ENCODE data around the gene FIBCD1. TPM values are rescaled to one million over a fixed set of nuclear protein-coding genes. Genes with fewer than 3 reads are reported as not detected.

The FIBCD1 gene
- total and polyA plus RNA-seq, 2 of the 8 experiments (the other 6 are each of a cell fraction or from before 2014, with no cell fraction given): 6.1 to 8.8 TPM

DNA sequence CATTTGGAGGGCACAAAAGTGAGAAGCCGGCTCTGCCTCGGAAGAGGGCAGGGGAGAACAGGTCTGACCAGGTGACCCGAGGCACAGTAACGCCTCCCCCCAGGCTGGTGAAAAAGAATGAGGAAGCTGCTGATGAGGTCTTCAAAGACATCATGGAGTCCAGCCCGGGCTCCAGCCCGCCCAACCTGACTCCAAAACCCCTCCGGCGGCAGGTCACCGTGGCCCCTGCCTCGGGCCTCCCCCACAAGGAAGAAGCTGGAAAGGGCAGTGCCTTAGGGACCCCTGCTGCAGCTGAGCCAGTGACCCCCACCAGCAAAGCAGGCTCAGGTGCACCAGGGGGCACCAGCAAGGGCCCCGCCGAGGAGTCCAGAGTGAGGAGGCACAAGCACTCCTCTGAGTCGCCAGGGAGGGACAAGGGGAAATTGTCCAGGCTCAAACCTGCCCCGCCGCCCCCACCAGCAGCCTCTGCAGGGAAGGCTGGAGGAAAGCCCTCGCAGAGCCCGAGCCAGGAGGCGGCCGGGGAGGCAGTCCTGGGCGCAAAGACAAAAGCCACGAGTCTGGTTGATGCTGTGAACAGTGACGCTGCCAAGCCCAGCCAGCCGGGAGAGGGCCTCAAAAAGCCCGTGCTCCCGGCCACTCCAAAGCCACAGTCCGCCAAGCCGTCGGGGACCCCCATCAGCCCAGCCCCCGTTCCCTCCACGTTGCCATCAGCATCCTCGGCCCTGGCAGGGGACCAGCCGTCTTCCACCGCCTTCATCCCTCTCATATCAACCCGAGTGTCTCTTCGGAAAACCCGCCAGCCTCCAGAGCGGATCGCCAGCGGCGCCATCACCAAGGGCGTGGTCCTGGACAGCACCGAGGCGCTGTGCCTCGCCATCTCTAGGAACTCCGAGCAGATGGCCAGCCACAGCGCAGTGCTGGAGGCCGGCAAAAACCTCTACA lies 54.2 kb downstream of the FIBCD1 start:
- Histone ChIP-seq H2BK12ac (ENCODE audit: low read depth, low read length) (no peak overlapping the region), H3K9me3 (ENCODE audit: insufficient read depth in 2 of 2, low read depth in 1 of 2, low read length in 1 of 2) (no peaks in the 10 kb centered on the region), H3K14ac (ENCODE audit: insufficient read length) (no peak overlapping the region), H3K79me1 (ENCODE audit: low read depth, low read length) (0 out of 2 replicates have a peak, but pooled peaks cover 3% of the 10 kb centered on the region), H4K91ac (replicated peaks; ENCODE audit: insufficient read length, low read length) (no peak overlapping the region), H3K4me2 (ENCODE audit: insufficient read depth in 1 of 2, low read depth in 2 of 2, low read length in 2 of 2) (no peak overlapping the region), H4K8ac (ENCODE audit: extremely low read depth, insufficient read depth, low read length) (no peak overlapping the region), H3K27me3 (replicated peaks in 1 of 4; ENCODE audit: control insufficient read depth in 3 of 4, extremely low read depth in 1 of 4, insufficient read depth in 3 of 4, low read length in 3 of 4) (no peaks in the 10 kb centered on the region), H4K20me1 (replicated peaks in 1 of 2; ENCODE audit: control insufficient read depth in 1 of 2, insufficient read depth in 2 of 2, low read length in 2 of 2) (peaks cover 0 to 10% of the 10 kb centered on the region in 2 experiments), H2BK5ac (ENCODE audit: low read depth, low read length) (peak overlapping the region; percentile 93; the same call in 1 of the 2 replicates), H3K56ac (replicated peaks; ENCODE audit: insufficient read length, low read depth, low read length) (no peak overlapping the region), H3K79me2 (ENCODE audit: control insufficient read depth in 1 of 2, insufficient read depth in 2 of 2, low read length in 2 of 2) (no peaks in the 10 kb centered on the region), H2AFZ (ENCODE audit: low read length) (no peak overlapping the region), H2BK20ac (ENCODE audit: low read length) (no peak overlapping the region), H3K4me3 (ENCODE audit: extremely low read depth in 1 of 4, insufficient read depth in 2 of 4, low read depth in 3 of 4, low read length in 4 of 4) (no peak overlapping the region), H3K18ac (ENCODE audit: extremely low read depth, low read length) (no peak overlapping the region), H3K23ac (ENCODE audit: insufficient read length) (no peak overlapping the region), H3K4me1 (replicated peaks in 1 of 4; ENCODE audit: control insufficient read depth in 3 of 4, insufficient read depth in 4 of 4, low read length in 3 of 4) (no peaks in the 10 kb centered on the region), H2BK15ac (ENCODE audit: low read length) (no peak overlapping the region), H2AK5ac (ENCODE audit: low read depth, low read length) (no peak overlapping the region), H3K27ac (ENCODE audit: low read depth, low read length) (no peak overlapping the region; the same call in 1 of the 2 replicates), H4K5ac (ENCODE audit: insufficient read length, low read depth, low read length) (no peak overlapping the region), H2BK120ac (replicated peaks; ENCODE audit: low read depth, low read length) (no peak overlapping the region), H3K9ac (replicated peaks in 1 of 4; ENCODE audit: extremely low read depth in 1 of 4, low read depth in 3 of 4, low read length in 3 of 4) (no peak overlapping the region; a peak in 2 of 7 replicates), H3K36me3 (ENCODE audit: control insufficient read depth in 2 of 4, insufficient read depth in 4 of 4, low read length in 3 of 4) (peaks cover 33 to 79% (median 66%) of the 10 kb centered on the region in 4 experiments), H3K4ac (replicated peaks; ENCODE audit: insufficient read length, low read depth, low read length) (no peak overlapping the region), H3K23me2 (ENCODE audit: low read depth, low read length) (no peaks in the 10 kb centered on the region)
- TF ChIP-seq RNF2 (IDR thresholded peaks at IDR 0.05; ENCODE audit: borderline replicate concordance, low read depth, low read length, missing control alignments, poor library complexity, severe bottlenecking) (no peak), MAFK (IDR thresholded peaks at IDR 0.05; ENCODE audit: low read depth, low read length) (no peak), YY1 (IDR thresholded peaks at IDR 0.05; ENCODE audit: low read depth, low read length) (no peak), ASH2L (IDR thresholded peaks at IDR 0.05; ENCODE audit: low read length) (no peak), TAF1 (IDR thresholded peaks at IDR 0.05; ENCODE audit: low read depth, low read length) (no peak), RXRA (IDR thresholded peaks at IDR 0.05; ENCODE audit: insufficient read depth, low read depth, low read length) (no peak), SP4 (IDR thresholded peaks at IDR 0.05; ENCODE audit: low read length) (no peak), KDM1A (IDR thresholded peaks at IDR 0.05; ENCODE audit: borderline replicate concordance, low read length) (no peak)
- no peak for FAIRE-seq
- WGBS, 2 experiments (ENCODE audit: extremely low coverage in 1 of 2, insufficient coverage in 1 of 2, insufficient read length in 1 of 2, insufficient replicate concordance in 2 of 2, low coverage in 1 of 2, low lambda C conversion rate in 2 of 2, missing lambda C conversion rate in 1 of 2): 92% methylated on average over 46 of the region's 47 CpGs; no CpG with 5 or more reads in 1 of the 2 experiments
- ChIA-PET POLR2A (ENCODE audit: partially characterized antibody) (interaction anchor here (1.0 to 1.4 kb wide), 4 partner anchors 9 to 47 kb away, joined by 3 read pairs; no protein-coding TSS in a partner anchor), CTCF (ENCODE audit: partially characterized antibody) (interaction anchor here (0.7 to 5.6 kb wide), 17 partner anchors 9 to 183 kb away, joined by 3 to 29 read pairs (median 5); no protein-coding TSS in a partner anchor)
- no peak for DNase-seq (ENCODE audit: low read depth in 1 of 2, low spot score in 2 of 2)
